ENCODE results near the gene EIF5AL1. TPM values are rescaled to one million over a fixed set of nuclear protein-coding genes. Genes with fewer than 3 reads are reported as not detected.
"Not testable (repeated sequence)": the region's sequence is repeated elsewhere in the genome, so short reads cannot be mapped to it uniquely, and the experiment has no call there.

EIF5AL1 gene
- total and polyA plus RNA-seq, 2 experiments from 2014 or later, result 0.65 to 6.1 TPM

DNA sequence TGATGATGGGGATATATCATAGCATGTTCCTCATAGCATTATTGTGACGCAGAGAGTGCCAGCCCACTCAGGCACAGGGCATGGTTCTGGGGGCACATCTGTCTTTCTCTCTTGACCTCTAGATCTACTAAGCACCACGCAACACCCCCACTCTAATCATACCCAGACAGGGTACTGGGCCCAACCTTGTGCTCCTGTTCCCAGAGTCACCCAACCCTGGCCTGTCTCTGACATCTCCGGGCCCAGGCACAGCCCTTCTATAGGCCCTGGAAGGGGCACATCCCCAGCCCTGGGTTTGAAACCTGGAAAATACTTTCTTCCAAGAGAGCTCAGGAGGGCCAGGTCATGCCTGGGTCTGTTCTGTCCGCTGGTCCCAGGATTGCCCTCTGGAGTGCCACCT is 10.1 kb downstream of the EIF5AL1 start:
- H3K4me3 ChIP-seq; H3K4me2 ChIP-seq (ENCODE audit: unreplicated experiment); H3K9me2 ChIP-seq (ENCODE audit: insufficient read depth); H3K4me1 ChIP-seq (ENCODE audit: insufficient read depth); H3K27ac ChIP-seq; DNase-seq; in situ Hi-C loops (cut with MboI); H3F3A ChIP-seq (ENCODE audit: insufficient read depth); H3K36me3 ChIP-seq (ENCODE audit: low read depth); H4K20me1 ChIP-seq (ENCODE audit: insufficient read depth); H3K9me3 ChIP-seq (ENCODE audit: low read depth); H2AFZ ChIP-seq; H3K9ac ChIP-seq; H3K79me2 ChIP-seq (ENCODE audit: insufficient read depth); H3K27me3 ChIP-seq (replicated peaks; ENCODE audit: insufficient read depth): not testable (repeated sequence)
- 57 to 70% methylated on average over 3 to 4 of the region's 4 CpGs for WGBS, 2 experiments (ENCODE audit: low coverage in 1 of 2, low lambda C conversion rate in 2 of 2, missing lambda C conversion rate in 2 of 2)

DNA sequence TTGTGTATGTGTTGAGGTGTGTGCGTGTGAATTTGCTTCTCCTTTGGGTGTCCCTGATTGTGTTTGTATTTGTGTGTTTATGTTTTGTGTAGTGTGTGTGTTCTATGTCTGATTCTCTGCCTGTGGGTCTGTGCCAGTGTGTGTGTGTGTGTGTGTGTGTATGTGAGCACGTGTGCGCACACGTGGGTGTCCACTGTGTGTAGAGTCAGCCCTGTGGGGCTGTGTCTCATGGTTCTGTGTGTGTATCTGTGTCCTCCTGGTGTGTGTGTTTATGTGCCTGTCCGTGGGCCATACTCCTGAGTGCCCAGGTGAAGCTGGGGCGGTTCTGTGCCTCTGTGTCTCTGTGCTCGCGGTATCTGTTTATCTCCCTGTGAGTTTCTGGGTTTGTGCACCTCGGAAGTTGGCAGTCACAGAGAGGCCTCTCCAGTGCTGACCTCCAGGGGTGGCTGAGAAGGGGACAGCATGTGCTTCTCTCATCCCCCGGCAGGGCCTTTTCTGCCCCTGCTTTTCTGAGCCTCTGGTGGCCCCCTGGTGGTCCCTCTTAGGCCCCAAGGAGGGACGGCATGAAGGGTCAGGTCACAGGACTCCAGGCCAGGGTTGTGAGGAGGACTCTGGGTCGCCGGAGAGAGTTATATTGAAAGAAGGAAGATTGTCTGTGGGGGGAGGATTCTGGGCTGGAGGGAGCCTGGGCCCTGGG is 11.0 kb downstream of the EIF5AL1 start:
- H3K4me1 ChIP-seq (ENCODE audit: insufficient read depth); H3K9ac ChIP-seq; DNase-seq; H3F3A ChIP-seq (ENCODE audit: insufficient read depth); H3K27ac ChIP-seq; H3K4me2 ChIP-seq (ENCODE audit: unreplicated experiment); H3K4me3 ChIP-seq; H2AFZ ChIP-seq; H3K27me3 ChIP-seq (replicated peaks; ENCODE audit: insufficient read depth); H3K36me3 ChIP-seq (ENCODE audit: low read depth); H4K20me1 ChIP-seq (ENCODE audit: insufficient read depth); H3K9me3 ChIP-seq (ENCODE audit: low read depth); in situ Hi-C loops (cut with MboI); H3K79me2 ChIP-seq (ENCODE audit: insufficient read depth); H3K9me2 ChIP-seq (ENCODE audit: insufficient read depth): not testable (repeated sequence)
- 61 to 62% methylated on average over 10 of the region's 13 CpGs for WGBS, 2 experiments (ENCODE audit: low coverage in 1 of 2, low lambda C conversion rate in 2 of 2, missing lambda C conversion rate in 2 of 2)

DNA sequence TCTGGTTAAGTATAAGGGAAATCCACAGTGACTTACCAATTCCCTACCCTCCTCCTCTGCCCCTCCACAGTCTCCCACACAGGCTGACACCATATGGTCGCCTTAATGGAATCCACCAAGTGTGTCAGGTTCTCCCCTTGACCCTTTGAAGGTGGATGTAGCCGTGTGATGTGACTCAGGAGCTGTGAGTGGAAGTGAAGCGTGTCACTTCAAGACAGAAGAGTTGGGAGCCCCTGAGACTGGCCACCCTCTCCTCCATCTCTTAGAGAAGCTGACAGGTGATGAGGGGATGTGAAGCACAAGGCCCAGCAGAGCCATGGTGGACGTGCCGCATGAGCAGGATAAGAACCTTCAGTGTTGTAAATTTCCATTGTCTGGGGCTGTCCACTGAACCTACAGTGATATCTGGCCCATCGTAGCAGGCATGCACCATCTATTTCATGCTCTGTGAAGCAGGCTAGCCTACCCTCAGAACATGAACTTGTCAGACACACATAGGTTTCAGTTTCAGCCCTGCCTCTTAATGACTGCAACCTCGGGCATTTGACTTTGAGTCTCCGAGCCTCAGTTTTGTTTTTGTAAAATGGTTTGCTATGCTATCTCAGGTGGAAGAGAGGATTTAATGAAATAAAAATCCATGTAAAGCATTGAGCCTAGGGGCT is 12.8 kb downstream of the EIF5AL1 start:
- H3F3A ChIP-seq (ENCODE audit: insufficient read depth); H3K4me1 ChIP-seq (ENCODE audit: insufficient read depth); H3K4me3 ChIP-seq; H3K27ac ChIP-seq; H2AFZ ChIP-seq; H3K79me2 ChIP-seq (ENCODE audit: insufficient read depth); DNase-seq; in situ Hi-C loops (cut with MboI); H3K36me3 ChIP-seq (ENCODE audit: low read depth); H3K9me3 ChIP-seq (ENCODE audit: low read depth); H3K9me2 ChIP-seq (ENCODE audit: insufficient read depth); H3K4me2 ChIP-seq (ENCODE audit: unreplicated experiment); H3K27me3 ChIP-seq (replicated peaks; ENCODE audit: insufficient read depth); H3K9ac ChIP-seq; H4K20me1 ChIP-seq (ENCODE audit: insufficient read depth): not testable (repeated sequence)
- WGBS, 2 experiments (ENCODE audit: low coverage in 1 of 2, low lambda C conversion rate in 2 of 2, missing lambda C conversion rate in 2 of 2), result no CpG with 5 or more reads among the region's 8 CpGs

DNA sequence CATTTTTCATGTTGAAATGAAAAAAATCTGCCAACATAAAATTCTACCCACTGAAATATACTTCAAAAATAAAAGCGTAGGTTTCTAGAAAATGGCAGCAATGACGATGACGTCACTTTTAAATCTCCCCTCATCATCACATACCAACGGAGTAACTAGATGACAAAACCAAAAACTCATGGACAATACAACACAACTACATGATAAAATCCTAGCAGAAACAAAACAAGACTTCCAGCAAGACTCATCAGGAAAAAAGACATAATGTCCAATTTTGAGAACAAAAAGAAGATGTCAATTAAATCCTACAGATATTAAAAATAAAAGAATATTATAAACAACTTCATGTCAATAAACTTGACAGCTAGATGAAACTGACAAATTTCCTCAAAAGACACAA is 15.9 kb downstream of the EIF5AL1 start:
- in situ Hi-C loops (cut with MboI); H3K27me3 ChIP-seq (replicated peaks; ENCODE audit: insufficient read depth); H3K9ac ChIP-seq; H2AFZ ChIP-seq; H3K9me2 ChIP-seq (ENCODE audit: insufficient read depth); H3K27ac ChIP-seq; H3K36me3 ChIP-seq (ENCODE audit: low read depth); H3K79me2 ChIP-seq (ENCODE audit: insufficient read depth); H3K4me2 ChIP-seq (ENCODE audit: unreplicated experiment); H3K9me3 ChIP-seq (ENCODE audit: low read depth); H4K20me1 ChIP-seq (ENCODE audit: insufficient read depth); H3F3A ChIP-seq (ENCODE audit: insufficient read depth); H3K4me1 ChIP-seq (ENCODE audit: insufficient read depth); DNase-seq; H3K4me3 ChIP-seq: not testable (repeated sequence)
- 76 to 87% methylated on average over 3 to 4 of the region's 4 CpGs for WGBS, 2 experiments (ENCODE audit: low coverage in 1 of 2, low lambda C conversion rate in 2 of 2, missing lambda C conversion rate in 2 of 2)

DNA sequence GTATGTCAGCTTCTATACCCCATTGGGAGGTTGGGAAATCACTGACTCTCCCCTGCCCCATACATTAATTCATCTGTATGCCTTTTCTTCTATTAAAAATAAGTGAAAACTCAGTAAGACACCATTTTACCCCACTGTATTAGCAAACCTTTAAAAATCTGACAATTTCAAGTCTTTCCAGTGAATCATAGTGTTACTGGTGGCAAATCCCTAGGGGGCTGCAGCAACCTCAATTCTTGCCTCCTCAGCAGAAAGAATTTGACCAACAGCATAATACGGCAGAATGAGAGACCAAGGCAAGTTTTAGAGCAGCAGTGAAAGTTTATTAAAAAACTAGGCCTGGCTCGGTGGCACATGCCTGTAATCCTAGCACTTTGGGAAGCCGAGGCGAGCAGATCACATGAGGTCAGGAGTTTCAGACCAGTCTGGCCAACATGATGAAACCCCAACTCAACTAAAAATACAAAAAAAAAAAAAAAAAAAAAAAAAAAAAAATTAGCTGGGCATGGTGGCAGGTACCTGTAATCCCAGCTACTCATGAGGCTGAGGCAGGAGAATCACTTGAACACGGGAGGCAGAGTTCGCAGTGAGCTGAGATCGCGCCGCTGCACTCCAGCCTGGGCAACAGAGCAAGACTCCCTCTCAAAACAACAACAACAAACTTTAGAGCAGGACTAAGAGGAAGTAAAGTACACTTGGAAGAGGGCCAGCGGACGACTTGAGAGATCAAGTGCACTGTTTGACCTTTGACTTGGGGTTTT is 21.0 kb downstream of the EIF5AL1 start:
- H3K9me3 ChIP-seq (ENCODE audit: low read depth); H3K27ac ChIP-seq; H4K20me1 ChIP-seq (ENCODE audit: insufficient read depth); H3K27me3 ChIP-seq (replicated peaks; ENCODE audit: insufficient read depth); H3K9me2 ChIP-seq (ENCODE audit: insufficient read depth); H2AFZ ChIP-seq; H3F3A ChIP-seq (ENCODE audit: insufficient read depth); H3K4me3 ChIP-seq; H3K4me2 ChIP-seq (ENCODE audit: unreplicated experiment); in situ Hi-C loops (cut with MboI); H3K4me1 ChIP-seq (ENCODE audit: insufficient read depth); H3K9ac ChIP-seq; H3K36me3 ChIP-seq (ENCODE audit: low read depth); H3K79me2 ChIP-seq (ENCODE audit: insufficient read depth): not testable (repeated sequence)
- peak; percentile 43 for DNase-seq
- 54 to 66% methylated on average over 6 to 9 of the region's 11 CpGs for WGBS, 2 experiments (ENCODE audit: low coverage in 1 of 2, low lambda C conversion rate in 2 of 2, missing lambda C conversion rate in 2 of 2)

DNA sequence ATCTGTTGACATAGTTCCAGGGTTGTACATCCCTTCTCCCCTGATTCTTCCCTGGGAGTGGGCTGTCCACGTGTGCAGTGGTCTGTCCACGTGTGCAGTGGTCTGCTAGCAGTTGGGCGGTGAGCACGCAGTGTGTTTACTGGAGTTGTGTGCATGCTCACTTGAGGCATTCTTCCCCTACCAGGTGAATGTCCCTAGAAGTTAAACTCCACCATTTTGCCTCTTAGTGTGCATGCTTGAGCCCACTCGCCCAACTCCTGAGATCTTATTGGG is 21.5 kb downstream of the EIF5AL1 start:
- H3K79me2 ChIP-seq (ENCODE audit: insufficient read depth); in situ Hi-C loops (cut with MboI); H3K9me2 ChIP-seq (ENCODE audit: insufficient read depth); H2AFZ ChIP-seq; DNase-seq; H3K27me3 ChIP-seq (replicated peaks; ENCODE audit: insufficient read depth); H3F3A ChIP-seq (ENCODE audit: insufficient read depth); H3K9ac ChIP-seq; H3K36me3 ChIP-seq (ENCODE audit: low read depth); H3K4me3 ChIP-seq; H3K9me3 ChIP-seq (ENCODE audit: low read depth); H3K4me2 ChIP-seq (ENCODE audit: unreplicated experiment); H3K27ac ChIP-seq; H4K20me1 ChIP-seq (ENCODE audit: insufficient read depth); H3K4me1 ChIP-seq (ENCODE audit: insufficient read depth): not testable (repeated sequence)
- 100% methylated on average over 1 of the region's 5 CpGs for WGBS, 2 experiments (ENCODE audit: low coverage in 1 of 2, low lambda C conversion rate in 2 of 2, missing lambda C conversion rate in 2 of 2)

DNA sequence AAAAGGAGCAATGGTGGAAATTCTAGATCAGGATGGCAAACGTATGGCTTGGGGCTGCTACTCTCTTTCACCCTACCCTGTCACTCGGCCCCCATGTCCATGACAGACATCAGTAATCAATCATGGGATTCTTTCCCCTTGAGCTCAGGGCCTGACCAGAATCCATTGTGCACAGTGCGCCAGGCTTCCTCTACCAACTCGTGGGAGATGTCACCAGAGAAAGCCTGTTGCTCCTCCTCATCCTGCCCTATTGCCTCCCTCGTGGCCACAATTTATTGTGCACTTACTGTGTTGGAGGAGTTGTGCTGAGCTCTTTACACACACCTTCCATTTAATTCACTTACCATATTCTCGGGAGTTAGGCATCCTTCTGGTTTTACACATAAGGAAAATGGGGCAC is 26.0 kb downstream of the EIF5AL1 start:
- H3K9ac ChIP-seq; H3K9me3 ChIP-seq (ENCODE audit: low read depth): not testable (repeated sequence)

More for the DNA sequence above, 26.0 kb downstream of the EIF5AL1 start:
- H3K4me3 ChIP-seq; H3K79me2 ChIP-seq (ENCODE audit: insufficient read depth); H3F3A ChIP-seq (ENCODE audit: insufficient read depth); H3K9me2 ChIP-seq (ENCODE audit: insufficient read depth); H2AFZ ChIP-seq; in situ Hi-C loops (cut with MboI); DNase-seq; H3K4me1 ChIP-seq (ENCODE audit: insufficient read depth); H3K4me2 ChIP-seq (ENCODE audit: unreplicated experiment); H3K36me3 ChIP-seq (ENCODE audit: low read depth); H3K27ac ChIP-seq; H3K27me3 ChIP-seq (replicated peaks; ENCODE audit: insufficient read depth); H4K20me1 ChIP-seq (ENCODE audit: insufficient read depth): not testable (repeated sequence)
- 54 to 58% methylated on average over 6 of the region's 6 CpGs for WGBS, 2 experiments (ENCODE audit: low coverage in 1 of 2, low lambda C conversion rate in 2 of 2, missing lambda C conversion rate in 2 of 2)
